HEK293 (cell line): ENCODE measurements around the gene ZAR1.

ENCODE experiments used
- CTCF ChIA-PET: fragments of 350-600 bp; formaldehyde crosslinking; extraction: SDS; loops from one replicate; lab custom pipeline; 2021; ENCODE audit warnings: antibody characterized with exemption; lab: Yijun Ruan, JAX
- POLR2A ChIA-PET: fragments of 300-600 bp; formaldehyde crosslinking; extraction: SDS; loops from one replicate; lab custom pipeline; 2020; ENCODE audit warnings: antibody characterized with exemption, inconsistent platforms; lab: Yijun Ruan, JAX
- H3K27ac ChIP-seq: fragments of 200-500 bp; sonication (Bioruptor generic); 2 replicates; pipeline ENCODE4 v1.5.1; 2014; ENCODE audit warnings: low read depth, low read length, control low read depth, inconsistent platforms; ENCODE audit errors: extremely low read depth
- H3K36me3 ChIP-seq, 2 experiments: fragments of 200-500 bp in 1 of 2; sonication (Bioruptor generic) in 1 of 2; 1 replicate in 1 of 2; 2 replicates in 1 of 2; pipeline ENCODE4 v1.5.1; 2014 to 2017; ENCODE audit warnings: inconsistent platforms in 2 of 2, low read length in 2 of 2; ENCODE audit not compliant: control insufficient read depth in 2 of 2, insufficient read depth in 1 of 2
- H3K4me1 ChIP-seq: fragments of 200-500 bp; sonication (Bioruptor generic); 2 replicates; pipeline ENCODE4 v1.5.1; 2014; ENCODE audit warnings: mild to moderate bottlenecking, low read length, inconsistent platforms; ENCODE audit not compliant: control insufficient read depth, insufficient read depth
- H3K4me3 ChIP-seq: 2 replicates; pipeline ENCODE4 v1.5.1; 2011; ENCODE audit warnings: low read depth, mild to moderate bottlenecking, control low read depth, low read length, moderate library complexity
- H3K9me3 ChIP-seq: fragments of 200-500 bp; sonication (Bioruptor generic); 2 replicates; pipeline ENCODE4 v1.5.1; 2014; ENCODE audit warnings: low read depth, low read length, inconsistent platforms; ENCODE audit not compliant: control insufficient read depth, insufficient read depth
- EGR2 ChIP-seq: fragments of 450-650 bp; formaldehyde crosslinking; IDR thresholded peaks from 2 replicates; pipeline ENCODE4 v1.5.1; 2016; ENCODE audit warnings: low read depth, missing biosample characterization, missing genetic modification characterization
- FEZF1 ChIP-seq: fragments of 450-650 bp; formaldehyde crosslinking; IDR thresholded peaks from 2 replicates; pipeline ENCODE4 v1.5.1; 2016; ENCODE audit warnings: missing biosample characterization, missing genetic modification characterization
- GLIS1 ChIP-seq: fragments of 450-650 bp; formaldehyde crosslinking; IDR thresholded peaks from 2 replicates; pipeline ENCODE4 v1.5.1; 2016; ENCODE audit warnings: missing biosample characterization, missing genetic modification characterization
- HOXD13 ChIP-seq: sonication (generic); formaldehyde crosslinking; IDR thresholded peaks from 2 replicates; pipeline ENCODE4 v1.8.0; 2022; ENCODE audit warnings: missing genetic modification reagents, borderline replicate concordance
- KLF1 ChIP-seq: fragments of 450-650 bp; formaldehyde crosslinking; IDR thresholded peaks from 2 replicates; pipeline ENCODE4 v1.5.1; 2016; ENCODE audit warnings: missing biosample characterization, missing genetic modification characterization
- SP3 ChIP-seq: fragments of 450-650 bp; formaldehyde crosslinking; IDR thresholded peaks from 2 replicates; pipeline ENCODE4 v1.5.1; 2016; ENCODE audit warnings: missing biosample characterization, missing genetic modification characterization
- TCF7L2 ChIP-seq: IDR thresholded peaks from 2 replicates; pipeline ENCODE4 v1.6.1; 2011; ENCODE audit warnings: low read depth, mild to moderate bottlenecking, inconsistent platforms, low read length, moderate library complexity, borderline replicate concordance
- YY1 ChIP-seq: fragments of 450-650 bp; formaldehyde crosslinking; IDR thresholded peaks from 2 replicates; pipeline ENCODE4 v1.5.1; 2018; ENCODE audit warnings: missing biosample characterization, missing genetic modification characterization
- ZFP41 ChIP-seq: fragments of 450-650 bp; formaldehyde crosslinking; IDR thresholded peaks from 2 replicates; pipeline ENCODE4 v1.5.1; 2016; ENCODE audit warnings: missing biosample characterization, missing genetic modification characterization, borderline replicate concordance
- ZNF10 ChIP-seq: fragments of 450-650 bp; formaldehyde crosslinking; IDR thresholded peaks from 2 replicates; pipeline ENCODE4 v1.5.1; 2017; ENCODE audit warnings: missing biosample characterization, missing genetic modification characterization
- ZNF148 ChIP-seq: fragments of 450-650 bp; formaldehyde crosslinking; IDR thresholded peaks from 2 replicates; pipeline ENCODE4 v1.5.0; 2017; ENCODE audit warnings: missing biosample characterization, missing genetic modification characterization, borderline replicate concordance
- ZNF174 ChIP-seq: fragments of 450-650 bp; formaldehyde crosslinking; IDR thresholded peaks from 2 replicates; pipeline ENCODE4 v1.5.0; 2017; ENCODE audit warnings: missing biosample characterization, mild to moderate bottlenecking, missing genetic modification characterization
- ZNF18 ChIP-seq: fragments of 450-650 bp; formaldehyde crosslinking; IDR thresholded peaks from 2 replicates; pipeline ENCODE4 v1.5.1; 2016; ENCODE audit warnings: missing biosample characterization, missing genetic modification characterization
- ZNF184 ChIP-seq: fragments of 450-650 bp; IDR thresholded peaks from 2 replicates; pipeline ENCODE4 v1.5.1; 2018; ENCODE audit warnings: missing biosample characterization, mild to moderate bottlenecking, missing genetic modification characterization
- ZNF211 ChIP-seq: fragments of 450-650 bp; formaldehyde crosslinking; IDR thresholded peaks from 2 replicates; pipeline ENCODE4 v1.5.1; 2016; ENCODE audit warnings: low read depth, missing biosample characterization, missing genetic modification characterization
- ZNF433 ChIP-seq: fragments of 450-650 bp; formaldehyde crosslinking; IDR thresholded peaks from 2 replicates; pipeline ENCODE4 v1.5.1; 2016; ENCODE audit warnings: missing biosample characterization, missing genetic modification characterization, low read depth
- ZNF488 ChIP-seq: fragments of 450-650 bp; formaldehyde crosslinking; IDR thresholded peaks from 2 replicates; pipeline ENCODE4 v1.5.1; 2016; ENCODE audit warnings: missing biosample characterization, missing genetic modification characterization
- ZNF510 ChIP-seq: fragments of 450-650 bp; formaldehyde crosslinking; IDR thresholded peaks from 2 replicates; pipeline ENCODE4 v1.5.1; 2018; ENCODE audit warnings: mild to moderate bottlenecking, missing genetic modification characterization, missing biosample characterization; ENCODE audit not compliant: insufficient replicate concordance
- ZNF621 ChIP-seq: fragments of 450-650 bp; formaldehyde crosslinking; IDR thresholded peaks from 2 replicates; pipeline ENCODE4 v1.5.1; 2017; ENCODE audit warnings: missing biosample characterization, missing genetic modification characterization
- ZNF791 ChIP-seq: fragments of 450-650 bp; formaldehyde crosslinking; IDR thresholded peaks from 2 replicates; pipeline ENCODE4 v1.5.1; 2016; ENCODE audit warnings: missing biosample characterization, missing genetic modification characterization
- ZXDB ChIP-seq: fragments of 450-650 bp; formaldehyde crosslinking; IDR thresholded peaks from 2 replicates; pipeline ENCODE4 v1.5.1; 2016; ENCODE audit warnings: missing biosample characterization, missing genetic modification characterization
- TF ChIP-seq, protein P1 (sequence below): fragments of 450-650 bp; formaldehyde crosslinking; IDR thresholded peaks from 2 replicates; pipeline ENCODE4 v1.5.1; 2016; ENCODE audit warnings: missing biosample characterization, missing genetic modification characterization
- TF ChIP-seq, protein P2 (sequence below): fragments of 450-650 bp; formaldehyde crosslinking; IDR thresholded peaks from 2 replicates; pipeline ENCODE4 v1.5.1; 2016; ENCODE audit warnings: missing biosample characterization, missing genetic modification characterization
- TF ChIP-seq, protein P3 (sequence below): fragments of 450-650 bp; formaldehyde crosslinking; IDR thresholded peaks from 2 replicates; pipeline ENCODE4 v1.5.1; 2017; ENCODE audit warnings: missing biosample characterization, missing genetic modification characterization

The ZAR1 gene

DNA sequence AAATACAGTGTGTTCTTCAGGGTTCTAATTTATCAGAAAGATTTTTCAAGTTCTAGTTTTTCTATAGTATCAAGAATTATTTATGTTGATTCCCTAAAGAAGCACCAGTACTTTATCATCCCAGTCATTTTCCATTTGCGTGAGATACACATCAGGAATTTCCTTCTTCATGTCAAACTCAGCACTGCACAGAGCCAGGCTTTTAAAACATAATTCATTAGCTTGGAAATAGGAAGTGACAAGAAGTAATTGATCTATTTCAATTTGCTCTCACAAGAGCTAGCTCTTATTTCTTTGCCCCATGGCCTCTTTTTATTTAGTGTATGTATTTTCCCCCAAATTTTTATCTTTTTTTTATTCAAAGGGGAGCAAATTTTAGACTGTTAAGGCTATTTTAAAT lies 19.9 kb upstream of the ZAR1 start:
- POLR2A ChIA-PET, result no interaction called here
- CTCF ChIA-PET, result interaction anchor here (1.0 kb wide), 1 partner anchor 154 kb away, joined by 3 read pairs; no protein-coding TSS in a partner anchor
- TF ChIP-seq ZNF433 (tag by site-specific recombination), result no peak
- TF ChIP-seq KLF1 (tag by site-specific recombination), result no peak
- no peak for TF ChIP-seq ZNF791 (tag by site-specific recombination)
- no peak for TF ChIP-seq TCF7L2
- no peak for TF ChIP-seq ZFP41 (tag by site-specific recombination)
- no peak for TF ChIP-seq ZNF184 (tag by site-specific recombination)
- no peak for TF ChIP-seq YY1
- TF ChIP-seq ZNF488 (tag by site-specific recombination), result no peak
- no peak for TF ChIP-seq ZNF18 (tag by site-specific recombination)
- no peak for TF ChIP-seq ZNF510 (tag by site-specific recombination)
- no peak for TF ChIP-seq SP3
- TF ChIP-seq ZNF211 (tag by site-specific recombination), result no peak
- TF ChIP-seq, protein P1, sequence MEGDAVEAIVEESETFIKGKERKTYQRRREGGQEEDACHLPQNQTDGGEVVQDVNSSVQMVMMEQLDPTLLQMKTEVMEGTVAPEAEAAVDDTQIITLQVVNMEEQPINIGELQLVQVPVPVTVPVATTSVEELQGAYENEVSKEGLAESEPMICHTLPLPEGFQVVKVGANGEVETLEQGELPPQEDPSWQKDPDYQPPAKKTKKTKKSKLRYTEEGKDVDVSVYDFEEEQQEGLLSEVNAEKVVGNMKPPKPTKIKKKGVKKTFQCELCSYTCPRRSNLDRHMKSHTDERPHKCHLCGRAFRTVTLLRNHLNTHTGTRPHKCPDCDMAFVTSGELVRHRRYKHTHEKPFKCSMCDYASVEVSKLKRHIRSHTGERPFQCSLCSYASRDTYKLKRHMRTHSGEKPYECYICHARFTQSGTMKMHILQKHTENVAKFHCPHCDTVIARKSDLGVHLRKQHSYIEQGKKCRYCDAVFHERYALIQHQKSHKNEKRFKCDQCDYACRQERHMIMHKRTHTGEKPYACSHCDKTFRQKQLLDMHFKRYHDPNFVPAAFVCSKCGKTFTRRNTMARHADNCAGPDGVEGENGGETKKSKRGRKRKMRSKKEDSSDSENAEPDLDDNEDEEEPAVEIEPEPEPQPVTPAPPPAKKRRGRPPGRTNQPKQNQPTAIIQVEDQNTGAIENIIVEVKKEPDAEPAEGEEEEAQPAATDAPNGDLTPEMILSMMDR (tag by site-specific recombination), result no peak
- TF ChIP-seq ZXDB (tag by site-specific recombination), result no peak
- TF ChIP-seq, protein P2, sequence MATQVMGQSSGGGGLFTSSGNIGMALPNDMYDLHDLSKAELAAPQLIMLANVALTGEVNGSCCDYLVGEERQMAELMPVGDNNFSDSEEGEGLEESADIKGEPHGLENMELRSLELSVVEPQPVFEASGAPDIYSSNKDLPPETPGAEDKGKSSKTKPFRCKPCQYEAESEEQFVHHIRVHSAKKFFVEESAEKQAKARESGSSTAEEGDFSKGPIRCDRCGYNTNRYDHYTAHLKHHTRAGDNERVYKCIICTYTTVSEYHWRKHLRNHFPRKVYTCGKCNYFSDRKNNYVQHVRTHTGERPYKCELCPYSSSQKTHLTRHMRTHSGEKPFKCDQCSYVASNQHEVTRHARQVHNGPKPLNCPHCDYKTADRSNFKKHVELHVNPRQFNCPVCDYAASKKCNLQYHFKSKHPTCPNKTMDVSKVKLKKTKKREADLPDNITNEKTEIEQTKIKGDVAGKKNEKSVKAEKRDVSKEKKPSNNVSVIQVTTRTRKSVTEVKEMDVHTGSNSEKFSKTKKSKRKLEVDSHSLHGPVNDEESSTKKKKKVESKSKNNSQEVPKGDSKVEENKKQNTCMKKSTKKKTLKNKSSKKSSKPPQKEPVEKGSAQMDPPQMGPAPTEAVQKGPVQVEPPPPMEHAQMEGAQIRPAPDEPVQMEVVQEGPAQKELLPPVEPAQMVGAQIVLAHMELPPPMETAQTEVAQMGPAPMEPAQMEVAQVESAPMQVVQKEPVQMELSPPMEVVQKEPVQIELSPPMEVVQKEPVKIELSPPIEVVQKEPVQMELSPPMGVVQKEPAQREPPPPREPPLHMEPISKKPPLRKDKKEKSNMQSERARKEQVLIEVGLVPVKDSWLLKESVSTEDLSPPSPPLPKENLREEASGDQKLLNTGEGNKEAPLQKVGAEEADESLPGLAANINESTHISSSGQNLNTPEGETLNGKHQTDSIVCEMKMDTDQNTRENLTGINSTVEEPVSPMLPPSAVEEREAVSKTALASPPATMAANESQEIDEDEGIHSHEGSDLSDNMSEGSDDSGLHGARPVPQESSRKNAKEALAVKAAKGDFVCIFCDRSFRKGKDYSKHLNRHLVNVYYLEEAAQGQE (tag by site-specific recombination), result no peak
- no peak for TF ChIP-seq EGR2
- no peak overlapping the region for H3K4me3 ChIP-seq
- no peaks in the 10 kb centered on the region for H3K9me3 ChIP-seq
- no peaks in the 10 kb centered on the region for H3K36me3 ChIP-seq
- H3K27ac ChIP-seq, result no peak overlapping the region
- no peaks in the 10 kb centered on the region for H3K4me1 ChIP-seq

DNA sequence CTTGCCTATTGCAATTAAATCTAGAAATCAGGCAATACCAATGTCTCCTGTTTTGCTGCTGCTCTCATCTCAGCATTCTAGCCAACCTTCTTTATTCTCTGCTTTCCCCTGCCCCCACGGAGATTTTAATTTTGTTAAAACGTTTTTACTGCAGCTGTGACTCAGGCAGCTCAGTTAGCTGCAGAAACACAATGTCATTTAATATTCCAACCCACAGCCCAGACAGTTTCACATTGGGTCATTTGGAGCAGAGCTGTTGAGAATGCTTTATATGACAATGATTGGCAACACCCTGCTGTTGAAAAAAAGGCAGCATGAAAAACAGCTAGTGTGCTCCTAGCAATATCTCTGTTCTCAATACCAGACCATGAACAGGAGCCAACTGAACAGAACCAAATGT lies 19.5 kb upstream of the ZAR1 start:
- CTCF ChIA-PET, result no interaction called here
- Histone ChIP-seq H3K4me1 (no peaks in the 10 kb centered on the region), H3K27ac (no peak overlapping the region), H3K9me3 (no peaks in the 10 kb centered on the region), H3K4me3 (no peak overlapping the region), H3K36me3 (no peaks in the 10 kb centered on the region)
- POLR2A ChIA-PET, result no interaction called here
- 0 out of 2 replicates have a peak, but pooled peaks have one; percentile 75 for TF ChIP-seq ZNF10 (tag by site-specific recombination)
- TF ChIP-seq ZNF621 (tag by site-specific recombination), result no peak
- no peak for TF ChIP-seq FEZF1 (tag by site-specific recombination)
- TF ChIP-seq ZNF174 (tag by site-specific recombination), result no peak
- no peak for TF ChIP-seq HOXD13
- TF ChIP-seq EGR2, result no peak
- TF ChIP-seq GLIS1 (tag by site-specific recombination), result peak; percentile 75
- TF ChIP-seq, protein P3, sequence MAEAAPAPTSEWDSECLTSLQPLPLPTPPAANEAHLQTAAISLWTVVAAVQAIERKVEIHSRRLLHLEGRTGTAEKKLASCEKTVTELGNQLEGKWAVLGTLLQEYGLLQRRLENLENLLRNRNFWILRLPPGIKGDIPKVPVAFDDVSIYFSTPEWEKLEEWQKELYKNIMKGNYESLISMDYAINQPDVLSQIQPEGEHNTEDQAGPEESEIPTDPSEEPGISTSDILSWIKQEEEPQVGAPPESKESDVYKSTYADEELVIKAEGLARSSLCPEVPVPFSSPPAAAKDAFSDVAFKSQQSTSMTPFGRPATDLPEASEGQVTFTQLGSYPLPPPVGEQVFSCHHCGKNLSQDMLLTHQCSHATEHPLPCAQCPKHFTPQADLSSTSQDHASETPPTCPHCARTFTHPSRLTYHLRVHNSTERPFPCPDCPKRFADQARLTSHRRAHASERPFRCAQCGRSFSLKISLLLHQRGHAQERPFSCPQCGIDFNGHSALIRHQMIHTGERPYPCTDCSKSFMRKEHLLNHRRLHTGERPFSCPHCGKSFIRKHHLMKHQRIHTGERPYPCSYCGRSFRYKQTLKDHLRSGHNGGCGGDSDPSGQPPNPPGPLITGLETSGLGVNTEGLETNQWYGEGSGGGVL, result no peak
- TF ChIP-seq ZNF148 (tag by site-specific recombination), result no peak
